GM12892 (cell line): ENCODE measurements around the gene APBB2.

ENCODE experiments used
- POLR2A ChIP-seq: IDR thresholded peaks from 2 replicates; pipeline ENCODE4 v1.6.1; 2011; ENCODE audit warnings: low read depth, low read length, control low read depth
- TAF1 ChIP-seq: IDR thresholded peaks from 2 replicates; pipeline ENCODE4 v1.6.1; 2011; ENCODE audit warnings: low read depth, mild to moderate bottlenecking, control low read depth, low read length, borderline replicate concordance

DNA sequence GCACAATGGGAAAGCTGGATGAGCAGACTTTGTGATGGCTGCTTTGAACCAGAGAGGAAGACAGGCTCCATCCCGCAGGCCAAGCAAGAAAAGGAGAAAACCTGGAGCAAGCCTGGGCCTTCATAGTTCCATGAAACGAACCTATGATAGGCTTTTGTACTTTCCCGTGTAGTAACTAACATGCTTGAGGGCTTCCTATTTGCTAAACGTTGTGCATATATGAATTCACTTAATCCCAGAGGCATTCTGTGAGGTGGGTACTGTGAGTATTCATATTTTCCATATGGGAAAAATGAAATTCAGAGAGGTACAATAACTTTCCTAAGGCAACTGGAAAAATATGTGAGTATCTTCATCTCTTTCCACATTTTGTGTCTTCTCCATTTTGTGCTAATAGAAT is 13.6 kb upstream of the APBB2 start:
- TF ChIP-seq POLR2A, result no peak
- no peak for TF ChIP-seq TAF1
